Measurements from ENCODE around the gene LMO7. TPM values are rescaled to one million over a fixed set of nuclear protein-coding genes. Genes with fewer than 3 reads are reported as not detected.

The LMO7 gene
- total RNA-seq, 1 donor from 2014 or later = 6.8 TPM

DNA sequence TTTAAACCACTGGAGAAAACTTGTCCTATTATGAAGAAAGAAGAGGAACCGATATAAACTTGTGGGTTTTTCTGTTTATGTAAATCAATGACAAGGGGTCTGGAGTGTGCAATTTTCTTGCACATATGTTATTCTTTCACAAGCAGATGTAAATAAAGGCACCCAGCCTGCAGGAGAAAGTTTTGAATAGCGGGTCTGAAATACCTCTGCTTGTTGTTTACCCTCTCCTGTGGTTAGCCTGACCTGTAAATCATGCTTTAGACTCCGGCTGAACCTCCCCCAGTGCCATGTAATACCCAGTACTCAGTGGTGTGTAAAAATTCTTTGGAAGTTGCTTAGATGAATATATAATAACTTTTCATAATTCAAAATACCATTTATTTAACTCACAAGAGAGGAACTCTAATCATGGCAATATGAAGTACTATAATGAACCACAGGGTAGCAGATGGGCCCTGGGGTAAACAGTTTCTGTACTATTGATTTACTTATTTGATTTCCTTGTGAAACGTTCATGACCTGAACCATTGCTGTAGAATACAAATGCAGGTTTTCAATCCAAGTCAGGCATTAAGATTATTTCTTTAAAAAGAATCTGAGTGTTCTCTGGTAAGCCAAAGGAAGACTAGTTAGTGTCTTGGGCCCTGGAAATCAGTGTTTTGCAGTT is 245.1 kb downstream of the LMO7 start:
- Histone ChIP-seq H4K20me1 (ENCODE audit: low read depth) (no peaks in the 10 kb centered on the region), H3K27ac (no peak overlapping the region), H3K27me3 (no peaks in the 10 kb centered on the region), H2AFZ (replicated peaks) (no peak overlapping the region), H3K4me2 (no peak overlapping the region), H3K4me3 (no peak overlapping the region), H3F3A (ENCODE audit: low read depth) (no peaks in the 10 kb centered on the region), H3K79me2 (ENCODE audit: low read depth) (no peaks in the 10 kb centered on the region), H3K9ac (no peak overlapping the region), H3K4me1 (peaks cover 8% of the 10 kb centered on the region), H3K36me3 (no peaks in the 10 kb centered on the region), H3K9me3 (ENCODE audit: low read depth) (no peaks in the 10 kb centered on the region)
- no peaks in the 10 kb centered on the region for H3K9me3 Mint-ChIP-seq
- TF ChIP-seq, protein P1, sequence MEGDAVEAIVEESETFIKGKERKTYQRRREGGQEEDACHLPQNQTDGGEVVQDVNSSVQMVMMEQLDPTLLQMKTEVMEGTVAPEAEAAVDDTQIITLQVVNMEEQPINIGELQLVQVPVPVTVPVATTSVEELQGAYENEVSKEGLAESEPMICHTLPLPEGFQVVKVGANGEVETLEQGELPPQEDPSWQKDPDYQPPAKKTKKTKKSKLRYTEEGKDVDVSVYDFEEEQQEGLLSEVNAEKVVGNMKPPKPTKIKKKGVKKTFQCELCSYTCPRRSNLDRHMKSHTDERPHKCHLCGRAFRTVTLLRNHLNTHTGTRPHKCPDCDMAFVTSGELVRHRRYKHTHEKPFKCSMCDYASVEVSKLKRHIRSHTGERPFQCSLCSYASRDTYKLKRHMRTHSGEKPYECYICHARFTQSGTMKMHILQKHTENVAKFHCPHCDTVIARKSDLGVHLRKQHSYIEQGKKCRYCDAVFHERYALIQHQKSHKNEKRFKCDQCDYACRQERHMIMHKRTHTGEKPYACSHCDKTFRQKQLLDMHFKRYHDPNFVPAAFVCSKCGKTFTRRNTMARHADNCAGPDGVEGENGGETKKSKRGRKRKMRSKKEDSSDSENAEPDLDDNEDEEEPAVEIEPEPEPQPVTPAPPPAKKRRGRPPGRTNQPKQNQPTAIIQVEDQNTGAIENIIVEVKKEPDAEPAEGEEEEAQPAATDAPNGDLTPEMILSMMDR (IDR thresholded peaks at IDR 0.05) = no peak
- H3K27ac Mint-ChIP-seq = no peak overlapping the region
- H3K4me3 Mint-ChIP-seq = no peak overlapping the region
- peaks cover 4% of the 10 kb centered on the region for H3K27me3 Mint-ChIP-seq (ENCODE audit: insufficient read depth, low read depth)
- no peaks in the 10 kb centered on the region for H3K36me3 Mint-ChIP-seq
- peaks cover 4% of the 10 kb centered on the region for H3K4me1 Mint-ChIP-seq
- DNase-seq (ENCODE audit: low spot score) = no peak

DNA sequence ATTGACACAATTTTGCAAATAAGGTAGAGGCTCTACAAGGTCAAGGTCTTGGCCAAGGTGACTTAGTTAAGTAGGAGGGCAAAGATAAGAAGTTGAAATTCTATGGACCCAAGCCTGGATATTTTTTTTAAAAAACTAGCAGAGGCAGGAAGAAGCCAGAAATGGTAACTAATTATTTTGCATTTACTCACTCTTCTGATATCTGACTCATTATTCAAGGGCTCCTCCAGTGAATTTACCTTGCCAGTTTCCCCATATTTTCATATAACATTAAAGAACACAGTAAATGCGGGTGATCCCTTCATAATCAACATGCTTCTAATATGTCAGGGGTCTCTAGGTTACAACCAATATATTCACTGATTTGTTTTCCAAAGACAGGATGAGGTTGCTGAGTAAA is 246.1 kb downstream of the LMO7 start:
- no peak overlapping the region for H2AFZ ChIP-seq (replicated peaks)
- H3F3A ChIP-seq (ENCODE audit: low read depth) = no peaks in the 10 kb centered on the region
- TF ChIP-seq, protein P1 (IDR thresholded peaks at IDR 0.05) = no peak
- TF ChIP-seq EZH2phosphoT487 (IDR thresholded peaks at IDR 0.05) (no peak), EZH2 (IDR thresholded peaks at IDR 0.05) (no peak)
- H3K9ac ChIP-seq = no peak overlapping the region
- no peaks in the 10 kb centered on the region for H3K36me3 ChIP-seq
- H3K9me3 ChIP-seq (ENCODE audit: low read depth) = no peaks in the 10 kb centered on the region
- H3K9me3 Mint-ChIP-seq = no peaks in the 10 kb centered on the region
- H3K27ac ChIP-seq = no peak overlapping the region
- H3K4me1 ChIP-seq = peaks cover 2% of the 10 kb centered on the region
- no peaks in the 10 kb centered on the region for H3K36me3 Mint-ChIP-seq
- no peaks in the 10 kb centered on the region for H3K79me2 ChIP-seq (ENCODE audit: low read depth)
- no peaks in the 10 kb centered on the region for H3K27me3 ChIP-seq
- H3K27me3 Mint-ChIP-seq (ENCODE audit: insufficient read depth, low read depth) = peaks cover 4% of the 10 kb centered on the region
- H3K4me3 ChIP-seq = no peak overlapping the region
- DNase-seq (ENCODE audit: low spot score) = no peak
- no peak overlapping the region for H3K27ac Mint-ChIP-seq
- H4K20me1 ChIP-seq (ENCODE audit: low read depth) = no peaks in the 10 kb centered on the region
- H3K4me3 Mint-ChIP-seq = no peak overlapping the region
- H3K4me1 Mint-ChIP-seq = peaks cover 1% of the 10 kb centered on the region
- no peak overlapping the region for H3K4me2 ChIP-seq

- peaks cover 23% of the 10 kb centered on the region for H3K4me1 Mint-ChIP-seq
- no peaks in the 10 kb centered on the region for H3K9me3 ChIP-seq (ENCODE audit: low read depth)
- H3K4me3 Mint-ChIP-seq = no peak overlapping the region
- TF ChIP-seq EZH2phosphoT487 (IDR thresholded peaks at IDR 0.05) (no peak), EZH2 (IDR thresholded peaks at IDR 0.05) (no peak)
- TF ChIP-seq, protein P1 (IDR thresholded peaks at IDR 0.05) = no peak
- H3K79me2 ChIP-seq (ENCODE audit: low read depth) = no peaks in the 10 kb centered on the region
- H3K4me3 ChIP-seq = no peak overlapping the region
- peaks cover 10% of the 10 kb centered on the region for H3K4me1 ChIP-seq
- H3K9ac ChIP-seq = no peak overlapping the region
- DNase-seq (ENCODE audit: low spot score) = peak; percentile 56
- H3K9me3 Mint-ChIP-seq = no peaks in the 10 kb centered on the region
- no peaks in the 10 kb centered on the region for H3K36me3 ChIP-seq
- H3K27me3 ChIP-seq = no peaks in the 10 kb centered on the region
- H2AFZ ChIP-seq (replicated peaks) = no peak overlapping the region
- no peak overlapping the region for H3K4me2 ChIP-seq
- H3K27ac Mint-ChIP-seq = peak overlapping the region; percentile 73
- no peak overlapping the region for H3K27ac ChIP-seq
- H4K20me1 ChIP-seq (ENCODE audit: low read depth) = no peaks in the 10 kb centered on the region
- H3K36me3 Mint-ChIP-seq = no peaks in the 10 kb centered on the region
- H3K27me3 Mint-ChIP-seq (ENCODE audit: insufficient read depth, low read depth) = peaks cover 3% of the 10 kb centered on the region
- H3F3A ChIP-seq (ENCODE audit: low read depth) = peaks cover 6% of the 10 kb centered on the region
These were observed 253.3 kb downstream of the LMO7 start for GRCh38 chr13:75889427-75889826.
